NB4 (cell line): Measurements from ENCODE around the gene FAM120A.

Experiments
- MAX ChIP-seq: IDR thresholded peaks from 2 replicates; pipeline ENCODE4 v1.6.1; 2011; ENCODE audit warnings: low read depth, low read length
- POLR2A ChIP-seq: IDR thresholded peaks from 2 replicates; pipeline ENCODE4 v1.6.1; 2011; ENCODE audit warnings: mild to moderate bottlenecking; ENCODE audit not compliant: insufficient read length; ENCODE audit errors: extremely low read depth
- TF ChIP-seq, protein P1 (sequence below): IDR thresholded peaks from one replicate; pipeline ENCODE4 v1.5.1; 2012; ENCODE audit warnings: low read depth, low read length

GRCh38 chr9:93461821-93462220, 10.3 kb downstream of the FAM120A start:
- TF ChIP-seq, protein P1, sequence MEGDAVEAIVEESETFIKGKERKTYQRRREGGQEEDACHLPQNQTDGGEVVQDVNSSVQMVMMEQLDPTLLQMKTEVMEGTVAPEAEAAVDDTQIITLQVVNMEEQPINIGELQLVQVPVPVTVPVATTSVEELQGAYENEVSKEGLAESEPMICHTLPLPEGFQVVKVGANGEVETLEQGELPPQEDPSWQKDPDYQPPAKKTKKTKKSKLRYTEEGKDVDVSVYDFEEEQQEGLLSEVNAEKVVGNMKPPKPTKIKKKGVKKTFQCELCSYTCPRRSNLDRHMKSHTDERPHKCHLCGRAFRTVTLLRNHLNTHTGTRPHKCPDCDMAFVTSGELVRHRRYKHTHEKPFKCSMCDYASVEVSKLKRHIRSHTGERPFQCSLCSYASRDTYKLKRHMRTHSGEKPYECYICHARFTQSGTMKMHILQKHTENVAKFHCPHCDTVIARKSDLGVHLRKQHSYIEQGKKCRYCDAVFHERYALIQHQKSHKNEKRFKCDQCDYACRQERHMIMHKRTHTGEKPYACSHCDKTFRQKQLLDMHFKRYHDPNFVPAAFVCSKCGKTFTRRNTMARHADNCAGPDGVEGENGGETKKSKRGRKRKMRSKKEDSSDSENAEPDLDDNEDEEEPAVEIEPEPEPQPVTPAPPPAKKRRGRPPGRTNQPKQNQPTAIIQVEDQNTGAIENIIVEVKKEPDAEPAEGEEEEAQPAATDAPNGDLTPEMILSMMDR, result no peak
- TF ChIP-seq MAX (no peak), POLR2A (no peak)
